HG03039 (cell line): ENCODE data around the gene MACF1.

ENCODE experiments used
- ATAC-seq: cut with Tn5 transposase; IDR thresholded peaks from one replicate; pipeline ENCODE4 v1.9.1; 2021; ENCODE audit warnings: mild to moderate bottlenecking, moderate library complexity; ENCODE audit not compliant: unreplicated experiment

Gene MACF1

DNA sequence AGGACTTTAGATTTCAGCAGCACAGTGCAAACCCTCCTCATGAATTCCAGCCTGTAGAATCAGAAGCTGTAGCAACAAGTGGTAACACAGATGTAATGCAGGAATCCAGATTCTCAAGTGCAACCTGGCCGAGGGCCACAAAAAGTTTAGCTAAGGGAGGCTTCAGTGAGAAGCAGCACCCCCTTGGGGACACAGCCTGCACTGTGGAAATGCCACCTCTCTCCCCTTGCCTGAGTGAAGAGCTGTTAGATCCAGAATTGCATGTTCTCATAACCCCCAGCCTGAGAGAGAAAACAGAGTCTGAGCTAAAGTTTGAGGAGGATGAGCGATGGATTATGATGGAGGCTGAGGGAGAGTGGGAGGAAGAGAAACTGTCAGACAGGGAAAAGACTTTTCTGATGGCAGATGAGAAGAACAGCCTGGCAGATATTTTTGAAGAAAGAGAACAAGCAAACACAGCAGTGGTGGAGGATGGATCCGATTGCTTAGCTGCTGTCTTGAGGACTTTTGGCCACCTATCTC is 206.5 kb downstream of the MACF1 start:
- no peak for ATAC-seq

DNA sequence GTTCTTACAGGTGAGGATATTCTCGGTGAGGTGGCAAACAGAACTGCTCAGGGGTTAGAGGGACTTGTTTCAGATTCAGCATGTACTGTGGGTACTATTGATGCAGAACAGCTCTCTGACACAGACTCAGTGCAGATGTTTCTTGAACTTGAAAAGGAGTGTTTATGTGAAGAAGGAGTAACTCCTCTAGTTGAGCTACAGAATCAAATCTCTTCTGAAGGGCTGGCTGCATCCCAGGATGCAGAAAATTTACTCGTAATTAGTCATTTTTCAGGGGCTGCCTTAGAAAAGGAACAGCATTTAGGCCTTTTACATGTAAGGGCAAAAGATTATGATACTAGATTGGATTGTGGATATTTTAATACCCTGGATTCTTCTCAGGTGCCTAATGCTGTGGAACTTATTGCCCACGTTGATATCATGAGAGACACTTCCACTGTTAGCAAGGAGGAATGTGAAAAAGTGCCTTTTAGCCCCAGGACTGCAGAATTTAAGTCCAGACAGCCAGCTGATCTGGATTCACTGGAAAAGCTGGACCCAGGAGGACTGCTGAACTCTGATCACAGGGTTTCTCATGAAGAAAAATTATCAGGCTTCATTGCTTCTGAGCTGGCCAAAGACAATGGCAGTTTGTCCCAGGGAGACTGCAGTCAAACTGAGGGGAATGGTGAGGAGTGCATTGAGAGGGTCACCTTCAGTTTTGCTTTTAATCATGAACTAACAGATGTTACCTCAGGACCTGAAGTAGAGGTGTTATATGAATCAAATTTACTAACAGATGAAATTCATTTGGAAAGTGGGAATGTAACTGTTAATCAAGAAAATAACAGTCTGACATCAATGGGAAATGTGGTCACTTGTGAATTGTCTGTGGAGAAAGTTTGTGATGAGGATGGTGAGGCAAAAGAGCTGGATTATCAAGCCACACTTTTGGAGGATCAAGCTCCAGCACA is 207.3 kb downstream of the MACF1 start:
- no peak for ATAC-seq

DNA sequence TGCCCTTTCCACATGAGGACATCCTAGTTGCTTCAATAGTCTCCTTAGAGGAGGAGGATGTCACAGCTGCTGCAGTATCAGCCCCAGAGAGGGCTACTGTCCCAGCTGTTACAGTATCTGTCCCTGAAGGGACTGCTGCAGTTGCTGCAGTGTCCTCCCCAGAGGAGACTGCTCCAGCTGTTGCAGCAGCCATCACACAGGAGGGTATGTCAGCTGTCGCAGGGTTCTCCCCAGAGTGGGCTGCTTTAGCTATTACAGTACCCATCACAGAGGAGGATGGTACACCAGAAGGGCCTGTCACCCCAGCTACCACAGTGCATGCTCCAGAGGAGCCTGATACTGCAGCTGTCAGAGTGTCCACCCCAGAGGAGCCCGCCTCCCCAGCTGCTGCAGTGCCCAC is 208.4 kb downstream of the MACF1 start:
- ATAC-seq, result no peak

DNA sequence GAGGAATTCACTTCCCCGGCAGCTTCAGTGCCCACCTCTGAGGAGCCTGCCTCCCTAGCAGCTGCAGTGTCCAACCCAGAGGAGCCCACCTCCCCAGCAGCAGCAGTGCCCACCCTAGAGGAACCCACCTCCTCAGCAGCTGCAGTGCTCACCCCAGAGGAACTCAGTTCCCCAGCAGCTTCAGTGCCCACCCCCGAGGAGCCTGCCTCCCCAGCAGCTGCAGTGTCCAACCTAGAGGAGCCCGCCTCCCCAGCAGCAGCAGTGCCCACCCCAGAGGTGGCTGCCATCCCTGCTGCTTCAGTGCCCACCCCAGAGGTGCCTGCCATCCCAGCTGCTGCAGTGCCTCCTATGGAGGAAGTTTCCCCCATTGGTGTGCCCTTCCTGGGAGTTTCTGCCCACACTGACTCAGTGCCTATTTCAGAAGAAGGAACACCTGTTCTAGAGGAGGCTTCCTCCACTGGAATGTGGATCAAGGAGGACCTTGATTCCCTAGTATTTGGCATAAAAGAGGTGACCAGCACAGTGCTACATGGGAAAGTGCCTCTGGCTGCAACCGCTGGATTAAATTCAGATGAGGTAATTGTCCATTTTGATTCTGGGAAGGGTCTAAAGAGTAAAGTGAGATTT is 209.5 kb downstream of the MACF1 start:
- ATAC-seq, result no peak

DNA sequence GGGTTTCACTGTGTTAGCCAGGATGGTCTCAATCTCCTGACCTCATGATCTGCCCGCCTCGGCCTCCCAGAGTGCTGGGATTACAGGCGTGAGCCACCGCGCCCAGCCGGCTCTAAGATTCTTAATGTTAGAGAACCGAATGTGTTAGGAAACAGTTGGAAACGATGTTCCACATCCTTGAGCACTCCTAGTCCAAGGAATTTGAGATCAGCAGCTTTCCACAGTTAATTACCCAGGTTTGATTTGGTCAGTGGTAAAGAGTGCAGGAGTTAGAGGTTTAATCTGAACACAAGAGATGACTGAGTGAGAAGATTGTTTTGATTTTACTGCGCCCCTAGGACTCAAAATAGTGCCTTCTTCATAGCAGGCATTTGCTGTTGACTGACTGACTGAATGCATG is 211.1 kb downstream of the MACF1 start:
- no peak for ATAC-seq

DNA sequence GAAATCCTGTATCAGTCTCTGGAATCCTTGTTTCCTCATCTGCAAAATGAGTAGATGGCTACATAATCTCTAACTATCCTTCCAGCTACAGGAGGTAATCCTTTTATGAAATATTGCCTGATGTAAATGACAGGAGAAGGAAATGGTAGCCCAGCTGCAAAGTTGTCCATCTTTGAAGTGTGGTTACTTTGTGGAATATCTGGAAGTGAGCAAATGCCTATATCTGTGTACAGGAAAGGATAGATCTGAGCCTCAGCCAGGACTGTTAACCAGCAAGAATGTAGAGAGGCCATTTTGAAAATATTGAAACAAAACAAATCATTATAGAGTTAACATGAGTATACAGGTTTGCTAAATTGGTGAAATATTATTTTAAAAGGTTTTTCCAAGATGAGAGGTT is 212.1 kb downstream of the MACF1 start:
- ATAC-seq, result no peak

DNA sequence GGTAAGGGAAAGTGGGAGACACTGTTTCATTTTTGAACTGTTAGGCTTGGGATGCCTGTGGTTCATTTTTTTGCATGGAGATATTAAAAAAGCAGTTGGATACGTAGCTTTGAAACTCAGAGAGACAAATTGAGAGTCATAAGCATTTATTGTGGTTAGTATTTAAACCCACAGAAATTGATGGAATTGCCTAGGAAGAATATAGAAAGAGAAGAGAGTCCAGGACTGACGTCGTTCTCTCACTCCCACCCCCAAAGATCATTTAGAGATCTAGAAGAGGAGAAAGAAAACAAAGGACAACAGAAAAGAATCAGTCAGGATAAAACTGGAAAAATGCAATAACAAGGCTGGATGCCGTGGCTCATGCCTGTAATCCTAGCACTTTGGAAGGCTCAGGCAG is 213.7 kb downstream of the MACF1 start:
- no peak for ATAC-seq

DNA sequence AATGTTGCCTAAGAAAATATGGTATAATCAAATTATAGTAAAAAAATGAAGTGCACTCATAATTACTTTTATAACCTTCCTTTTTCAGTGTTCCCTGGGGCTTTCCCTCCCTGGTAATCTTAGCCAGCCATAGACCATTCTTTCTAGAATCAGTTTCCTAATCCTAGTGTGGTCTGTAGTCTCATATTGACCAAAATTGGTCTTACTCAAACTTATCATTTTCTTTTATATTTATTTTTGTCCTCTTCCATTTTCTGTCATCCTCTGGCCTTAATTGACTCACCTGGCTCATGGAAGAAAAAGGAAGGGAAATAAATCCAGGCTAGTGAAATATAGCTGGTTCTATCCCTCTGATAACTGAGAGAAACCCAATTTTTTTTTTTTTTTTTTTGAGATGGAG is 216.0 kb downstream of the MACF1 start:
- ATAC-seq, result no peak

DNA sequence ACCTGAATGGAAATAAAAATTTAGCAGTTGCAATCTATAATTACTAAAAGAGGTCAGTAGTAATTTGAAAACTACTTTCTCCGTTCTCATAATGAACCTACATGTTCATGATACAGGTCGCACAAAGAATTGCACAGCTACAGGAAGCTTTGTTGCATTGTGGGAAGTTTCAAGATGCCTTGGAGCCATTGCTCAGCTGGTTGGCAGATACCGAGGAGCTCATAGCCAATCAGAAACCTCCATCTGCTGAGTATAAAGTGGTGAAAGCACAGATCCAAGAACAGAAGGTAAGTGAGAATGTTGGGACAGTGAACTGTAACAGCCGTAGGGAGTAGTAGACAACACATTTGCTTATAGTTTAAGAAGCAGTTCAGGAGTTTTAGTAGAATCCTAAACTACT is 218.1 kb downstream of the MACF1 start:
- ATAC-seq, result no peak

DNA sequence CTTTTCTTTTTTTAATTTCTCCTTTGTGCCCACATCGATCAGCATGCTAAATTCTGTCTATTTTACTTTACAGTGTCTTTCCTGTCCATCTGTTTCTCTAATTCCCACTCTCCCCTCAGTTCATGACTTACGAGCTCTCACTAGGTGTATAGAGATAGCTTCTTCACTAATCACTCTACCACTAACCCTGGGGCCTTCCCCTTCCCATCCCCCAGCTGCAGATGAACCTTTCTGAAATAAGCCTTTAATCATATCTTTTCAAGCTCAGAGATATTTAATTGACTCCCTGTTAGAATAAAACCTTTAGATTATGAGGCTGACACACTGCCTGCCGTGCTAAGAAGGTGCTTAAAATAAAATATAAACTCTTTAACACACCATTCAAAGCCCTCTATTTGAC is 220.7 kb downstream of the MACF1 start:
- ATAC-seq, result no peak

DNA sequence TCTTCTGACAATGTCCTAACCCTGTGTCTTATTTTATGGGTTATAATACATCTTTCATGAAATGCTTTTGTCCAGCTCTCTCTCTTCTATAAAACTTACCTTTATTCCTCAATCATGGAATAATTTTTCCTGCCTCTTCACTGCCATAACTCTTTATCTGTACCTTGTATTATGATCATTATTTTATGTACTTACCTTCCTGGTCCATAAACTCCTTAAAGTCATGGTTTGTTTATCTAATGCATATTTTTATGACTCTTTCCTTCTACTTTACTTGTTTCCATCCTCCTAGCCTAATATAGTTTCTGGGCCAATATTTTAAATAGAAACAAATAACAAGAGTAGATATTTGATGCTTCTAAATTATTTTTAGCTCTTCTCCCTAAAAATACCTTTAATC is 221.1 kb downstream of the MACF1 start:
- no peak for ATAC-seq

DNA sequence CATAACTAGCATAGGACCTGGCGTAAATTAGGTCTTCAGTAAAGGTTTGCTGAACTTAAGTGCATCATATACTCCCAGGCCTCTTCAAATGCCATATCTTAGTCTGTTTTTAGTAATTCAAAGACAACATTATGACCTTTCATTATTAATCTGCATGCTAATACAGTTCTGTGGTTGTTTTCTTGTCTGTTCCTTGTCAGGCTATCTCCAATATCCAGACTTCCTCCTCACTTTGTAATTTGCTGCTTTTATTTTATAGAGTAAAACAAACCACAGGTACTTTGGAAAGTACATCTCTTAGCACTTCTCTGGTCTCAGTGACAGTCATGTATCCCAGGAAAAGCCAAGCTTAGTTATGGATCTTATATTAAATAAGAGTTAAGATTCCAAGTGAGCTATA is 221.9 kb downstream of the MACF1 start:
- ATAC-seq, result no peak

DNA sequence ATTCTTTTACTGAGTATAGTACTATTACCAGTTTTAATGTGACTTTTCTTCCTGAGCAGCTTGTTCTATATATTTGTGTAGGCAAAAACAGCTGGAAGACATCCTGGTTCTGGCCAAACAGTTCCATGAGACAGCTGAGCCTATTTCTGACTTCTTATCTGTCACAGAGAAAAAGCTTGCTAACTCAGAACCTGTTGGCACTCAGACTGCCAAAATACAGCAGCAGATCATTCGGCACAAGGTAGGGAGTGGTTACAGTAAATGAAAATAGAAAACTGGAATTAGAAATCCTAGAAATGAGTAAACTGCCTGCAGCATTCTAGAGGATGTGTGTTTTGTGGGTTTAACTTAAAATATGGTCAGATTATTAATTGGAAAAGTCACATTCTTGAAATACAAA is 222.9 kb downstream of the MACF1 start:
- ATAC-seq, result no peak

DNA sequence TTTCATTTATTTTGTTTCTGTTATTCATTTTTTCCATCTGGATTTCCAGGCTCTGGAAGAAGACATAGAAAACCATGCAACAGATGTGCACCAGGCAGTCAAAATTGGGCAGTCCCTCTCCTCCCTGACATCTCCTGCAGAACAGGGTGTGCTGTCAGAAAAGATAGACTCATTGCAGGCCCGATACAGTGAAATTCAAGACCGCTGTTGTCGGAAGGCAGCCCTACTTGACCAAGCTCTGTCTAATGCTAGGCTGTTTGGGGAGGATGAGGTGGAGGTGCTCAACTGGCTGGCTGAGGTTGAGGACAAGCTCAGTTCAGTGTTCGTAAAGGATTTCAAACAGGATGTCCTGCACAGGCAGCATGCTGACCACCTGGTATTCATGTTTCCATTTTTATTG is 223.4 kb downstream of the MACF1 start:
- no peak for ATAC-seq

DNA sequence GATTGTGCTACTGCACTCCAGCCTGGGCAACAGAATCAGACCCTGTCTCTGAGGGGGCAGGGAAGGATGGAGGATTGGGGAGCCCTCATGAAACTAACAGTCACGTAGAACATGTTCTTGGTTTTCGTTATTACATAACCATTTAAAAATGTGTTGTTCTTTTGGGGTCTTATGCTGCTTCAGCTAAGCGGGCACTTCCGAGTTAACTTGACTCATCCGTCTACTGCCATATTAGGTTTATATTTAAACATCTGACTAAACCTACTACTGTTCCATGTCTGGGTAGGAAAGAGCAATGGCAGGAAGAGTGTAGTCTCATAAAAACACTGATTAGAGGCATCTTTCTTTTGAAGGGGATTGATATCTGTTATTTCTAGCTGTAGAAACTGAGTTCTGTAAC is 227.4 kb downstream of the MACF1 start:
- no peak for ATAC-seq

DNA sequence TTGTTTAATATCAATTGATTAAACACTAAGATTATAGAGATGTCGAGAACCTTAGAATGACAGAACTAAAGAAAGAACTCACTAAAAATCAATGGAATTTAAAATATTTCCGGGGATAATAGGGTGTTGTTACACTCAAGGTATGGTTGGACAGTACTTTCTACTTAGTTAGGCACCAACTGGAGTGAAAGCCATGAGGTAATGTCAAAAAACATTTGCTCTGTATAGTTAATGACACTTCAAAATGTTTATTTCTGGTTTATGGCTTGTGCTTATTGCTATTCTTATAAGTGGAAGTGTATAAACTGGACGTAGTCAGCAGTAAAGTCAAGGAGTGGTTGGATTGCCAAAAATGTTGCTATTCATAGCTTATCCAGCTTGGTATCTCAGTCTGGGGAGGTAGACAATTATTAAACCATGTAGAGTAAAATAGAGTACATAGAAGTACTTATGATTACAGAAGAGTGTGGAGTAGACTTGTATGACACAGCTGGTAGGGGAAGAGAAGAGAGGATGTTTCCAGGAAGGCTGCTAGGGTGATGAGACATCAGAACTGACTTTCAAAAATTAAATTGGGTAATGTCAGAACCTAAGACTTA is 230.4 kb downstream of the MACF1 start:
- ATAC-seq, result no peak

DNA sequence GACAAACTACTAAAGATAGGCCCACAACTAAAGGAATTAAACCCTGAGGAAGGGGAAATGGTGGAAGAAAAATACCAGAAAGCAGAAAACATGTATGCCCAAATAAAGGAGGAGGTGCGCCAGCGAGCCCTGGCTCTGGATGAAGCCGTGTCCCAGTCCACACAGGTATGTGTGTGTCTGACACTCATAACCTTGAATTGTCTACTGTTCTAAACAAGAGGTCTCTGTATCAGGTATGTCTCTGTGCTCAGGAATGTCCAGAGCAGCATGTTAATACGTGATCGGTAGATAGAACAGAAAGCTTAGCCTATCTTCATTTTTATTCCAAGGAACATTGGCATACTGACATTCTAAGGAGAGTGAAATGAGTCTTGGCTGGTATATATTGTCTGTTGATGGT is 231.1 kb downstream of the MACF1 start:
- no peak for ATAC-seq

DNA sequence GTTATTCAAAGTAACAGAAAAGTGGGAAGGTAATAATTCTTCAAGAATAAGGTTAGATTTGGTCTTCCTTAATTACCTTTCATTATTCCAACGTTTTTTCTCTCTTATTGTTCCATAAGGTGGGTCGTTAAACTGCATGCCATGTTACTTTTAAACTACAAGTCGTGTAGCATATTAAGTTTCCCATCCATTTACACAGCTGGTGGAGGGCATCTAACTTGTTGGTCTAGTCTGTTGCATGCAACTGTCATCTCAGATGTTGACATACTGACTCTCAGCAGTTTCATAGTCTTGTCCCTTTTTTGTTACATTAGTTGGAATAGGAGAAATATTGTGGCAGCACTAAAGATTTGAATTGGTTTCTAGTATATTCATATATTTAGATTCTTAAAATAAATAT is 232.3 kb downstream of the MACF1 start:
- ATAC-seq, result no peak

DNA sequence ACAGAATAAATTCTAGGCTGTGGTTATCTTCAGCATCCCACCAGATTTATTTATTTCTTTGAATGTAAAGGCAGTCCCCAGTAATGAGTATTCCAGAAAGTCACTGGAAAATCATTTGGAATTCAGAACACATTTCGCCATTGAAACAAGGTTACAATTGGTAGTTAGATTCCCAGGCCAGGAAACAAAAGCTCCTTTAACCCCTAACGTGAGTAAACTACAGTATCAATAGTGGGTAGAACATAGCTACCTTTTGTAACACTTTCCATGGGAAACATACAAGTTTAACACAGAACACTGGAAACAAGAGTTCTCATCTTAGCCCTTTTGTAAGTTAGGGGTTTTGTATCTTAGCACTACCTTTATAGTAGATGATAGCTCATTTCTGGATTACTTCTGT is 233.5 kb downstream of the MACF1 start:
- no peak for ATAC-seq

DNA sequence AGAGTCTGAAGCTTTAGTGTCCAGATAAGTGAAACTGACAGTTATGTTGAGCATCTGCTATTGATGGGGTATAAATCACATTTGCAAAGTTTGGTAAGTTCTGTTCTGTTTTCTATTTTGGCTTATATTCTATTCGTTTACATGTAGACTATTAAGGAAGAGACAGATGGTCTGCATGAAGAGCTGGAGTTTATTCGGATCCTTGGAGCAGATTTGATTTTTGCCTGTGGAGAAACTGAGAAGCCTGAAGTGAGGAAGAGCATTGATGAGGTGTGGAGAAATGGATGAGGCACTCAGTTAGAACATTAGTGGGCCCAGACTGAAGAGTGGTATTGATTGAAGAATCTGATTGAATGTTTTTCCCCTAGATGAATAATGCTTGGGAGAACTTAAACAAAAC is 236.4 kb downstream of the MACF1 start:
- no peak for ATAC-seq

DNA sequence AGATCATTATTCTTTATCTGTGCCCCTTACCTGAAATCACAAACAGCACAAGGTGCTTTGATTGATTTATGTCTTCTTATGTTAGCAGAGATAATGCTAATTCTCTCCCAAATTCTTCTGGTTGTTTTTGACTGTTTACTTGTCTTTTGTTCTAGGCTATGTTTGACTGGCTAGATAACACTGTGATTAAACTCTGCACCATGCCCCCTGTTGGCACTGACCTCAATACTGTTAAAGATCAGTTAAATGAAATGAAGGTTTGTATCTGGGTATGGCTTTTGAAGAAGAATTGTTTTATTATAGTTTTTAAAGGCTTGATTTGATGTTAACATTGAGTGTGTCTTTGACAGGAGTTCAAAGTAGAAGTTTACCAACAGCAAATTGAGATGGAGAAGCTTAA is 237.3 kb downstream of the MACF1 start:
- no peak for ATAC-seq

DNA sequence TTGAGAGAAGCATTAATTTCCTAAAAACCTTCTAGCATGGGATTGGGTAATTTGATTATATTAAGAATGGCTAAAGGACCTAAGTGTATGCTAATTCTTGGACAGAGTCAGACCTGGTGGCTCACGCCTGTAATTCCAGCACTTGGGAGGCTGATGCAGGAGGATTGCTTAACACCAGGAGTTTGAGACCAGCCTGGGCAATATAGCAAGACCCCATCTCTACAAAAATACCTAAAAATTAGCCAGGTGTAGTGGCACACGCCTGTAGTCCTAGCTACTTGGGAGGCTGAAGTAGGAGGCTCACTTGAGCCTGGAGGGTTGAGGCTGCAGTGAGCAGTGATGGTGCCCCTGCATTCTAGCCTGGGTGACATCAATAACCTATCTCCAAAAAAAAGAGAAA is 241.1 kb downstream of the MACF1 start:
- ATAC-seq, result no peak
